Choroid plexus epithelial cell (primary cell): Measurements from ENCODE around the gene FOXN1.
A peak's percentile ranks its signal among the peaks of the same experiment; 100 is the strongest.
"Not testable (repeated sequence)": the region's sequence is repeated elsewhere in the genome, so short reads cannot be mapped to it uniquely, and the experiment has no call there.

Source experiments
- DNase-seq: peaks from one replicate; pipeline ENCODE4 v3.0.0-alpha.2; 2010; ENCODE audit warnings: low read depth
- H3K4me3 ChIP-seq: 2 replicates; pipeline ENCODE4 v1.5.1; 2011; ENCODE audit warnings: low read depth, mild to moderate bottlenecking, control low read depth, low read length, moderate library complexity
- CTCF ChIP-seq: conservative IDR thresholded peaks from 2 replicates; pipeline ENCODE4 v1.5.1; 2011; ENCODE audit warnings: low read depth, mild to moderate bottlenecking, control low read depth, inconsistent platforms, low read length, moderate library complexity

FOXN1 gene, protein sequence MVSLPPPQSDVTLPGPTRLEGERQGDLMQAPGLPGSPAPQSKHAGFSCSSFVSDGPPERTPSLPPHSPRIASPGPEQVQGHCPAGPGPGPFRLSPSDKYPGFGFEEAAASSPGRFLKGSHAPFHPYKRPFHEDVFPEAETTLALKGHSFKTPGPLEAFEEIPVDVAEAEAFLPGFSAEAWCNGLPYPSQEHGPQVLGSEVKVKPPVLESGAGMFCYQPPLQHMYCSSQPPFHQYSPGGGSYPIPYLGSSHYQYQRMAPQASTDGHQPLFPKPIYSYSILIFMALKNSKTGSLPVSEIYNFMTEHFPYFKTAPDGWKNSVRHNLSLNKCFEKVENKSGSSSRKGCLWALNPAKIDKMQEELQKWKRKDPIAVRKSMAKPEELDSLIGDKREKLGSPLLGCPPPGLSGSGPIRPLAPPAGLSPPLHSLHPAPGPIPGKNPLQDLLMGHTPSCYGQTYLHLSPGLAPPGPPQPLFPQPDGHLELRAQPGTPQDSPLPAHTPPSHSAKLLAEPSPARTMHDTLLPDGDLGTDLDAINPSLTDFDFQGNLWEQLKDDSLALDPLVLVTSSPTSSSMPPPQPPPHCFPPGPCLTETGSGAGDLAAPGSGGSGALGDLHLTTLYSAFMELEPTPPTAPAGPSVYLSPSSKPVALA

GRCh38 chr17:28505986-28506665 lies at the start of gene FOXN1:
TSS of gene FOXN1 (plus strand) at chr17:28506348. CDS start at chr17:28523970, 17,622 bp downstream.
- H3K4me3 ChIP-seq = no peak within 1 kb of the TSS
- no peak for DNase-seq

DNA sequence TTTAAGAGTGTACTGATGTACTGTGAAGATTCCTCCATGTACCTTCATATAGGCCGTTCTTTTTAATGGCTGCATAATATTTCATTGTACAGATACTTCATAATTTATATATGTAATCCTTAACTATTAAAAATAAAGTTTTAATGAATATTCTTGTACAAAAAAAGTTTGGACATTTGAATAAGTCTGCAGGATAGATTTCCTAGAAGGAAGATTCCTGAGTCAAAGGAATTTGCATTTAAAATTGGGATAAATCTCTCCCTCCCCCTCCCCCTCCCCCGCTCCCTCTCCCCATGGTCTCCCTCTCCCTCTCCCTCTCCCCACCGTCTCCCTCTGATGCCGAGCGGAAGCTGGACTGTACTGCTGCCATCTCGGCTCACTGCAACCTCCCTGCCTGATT lies 48.3 kb upstream of the FOXN1 start:
- TF ChIP-seq CTCF = no peak
- DNase-seq = no peak
- no peak overlapping the region for H3K4me3 ChIP-seq

More at GRCh38 chr17:28505986-28506665, at the start of gene FOXN1:
- no peak for TF ChIP-seq CTCF

- not testable (repeated sequence) for H3K4me3 ChIP-seq, DNase-seq
These were observed 47.3 kb upstream of the FOXN1 start for GRCh38 chr17:28458881-28459280.

DNA sequence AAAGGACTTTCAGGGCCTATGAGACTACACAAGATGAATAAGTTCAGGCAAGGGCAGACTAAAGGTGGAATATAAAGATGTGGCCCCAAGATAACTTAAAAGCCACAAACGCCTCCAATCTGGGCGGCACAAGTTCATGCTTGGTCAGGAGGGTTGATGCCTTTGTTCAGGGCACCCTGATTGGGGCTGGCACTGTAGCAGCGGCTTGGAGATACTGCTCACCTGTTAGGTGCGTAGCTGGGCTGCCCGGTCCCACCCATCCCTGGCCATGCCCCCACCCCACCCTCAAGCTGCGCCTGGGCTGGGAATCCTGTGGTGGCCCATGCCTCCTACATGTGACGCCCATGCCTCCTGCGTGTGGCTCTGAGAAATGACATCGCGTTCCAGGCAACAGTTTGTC lies 45.2 kb upstream of the FOXN1 start:
- TF ChIP-seq CTCF = no peak
- no peak overlapping the region for H3K4me3 ChIP-seq
- DNase-seq = no peak

GRCh38 chr17:28466001-28466400 lies 40.1 kb upstream of the FOXN1 start:
- TF ChIP-seq CTCF = no peak
- H3K4me3 ChIP-seq = no peak overlapping the region
- DNase-seq = no peak

- no peak for DNase-seq
- H3K4me3 ChIP-seq = no peak overlapping the region
- TF ChIP-seq CTCF = no peak
These were observed 39.6 kb upstream of the FOXN1 start for GRCh38 chr17:28466521-28467048.

DNA sequence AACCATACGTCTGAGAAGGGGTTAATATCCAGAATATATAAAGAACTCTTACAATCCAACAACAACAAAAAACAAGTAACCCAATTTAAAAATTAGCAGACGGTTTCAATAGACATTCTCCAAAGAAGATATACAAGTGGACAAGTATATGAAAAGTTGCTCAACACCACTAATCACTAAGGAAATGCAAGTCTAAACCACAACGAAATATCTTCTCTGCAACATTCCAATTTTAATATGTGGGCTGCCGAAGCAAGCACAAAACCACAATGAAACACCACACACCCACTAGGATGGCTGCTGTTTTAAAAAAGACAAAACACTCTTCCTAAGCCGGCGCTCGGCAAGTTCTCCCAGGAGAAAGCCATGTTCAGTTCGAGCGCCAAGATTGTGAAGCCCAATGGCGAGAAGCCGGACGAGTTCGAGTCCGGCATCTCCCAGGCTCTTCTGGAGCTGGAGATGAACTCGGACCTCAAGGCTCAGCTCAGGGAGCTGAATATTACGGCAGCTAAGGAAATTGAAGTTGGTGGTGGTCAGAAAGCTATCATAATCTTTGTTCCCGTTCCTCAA lies 38.6 kb upstream of the FOXN1 start:
- peak; percentile 83 for DNase-seq
- TF ChIP-seq CTCF = no peak
- H3K4me3 ChIP-seq = no peak overlapping the region

- not testable (repeated sequence) for DNase-seq, H3K4me3 ChIP-seq
These were observed 38.0 kb upstream of the FOXN1 start for GRCh38 chr17:28468033-28468735.
